Choroid plexus epithelial cell (primary cell): ENCODE results near the gene PEPD.

Source experiments
- DNase-seq: peaks from one replicate; pipeline ENCODE4 v3.0.0-alpha.2; 2010; ENCODE audit warnings: low read depth
- H3K4me3 ChIP-seq: 2 replicates; pipeline ENCODE4 v1.5.1; 2011; ENCODE audit warnings: low read depth, mild to moderate bottlenecking, control low read depth, low read length, moderate library complexity
- CTCF ChIP-seq: conservative IDR thresholded peaks from 2 replicates; pipeline ENCODE4 v1.5.1; 2011; ENCODE audit warnings: low read depth, mild to moderate bottlenecking, control low read depth, inconsistent platforms, low read length, moderate library complexity

Gene PEPD

GRCh38 chr19:33411621-33412180 is 109.9 kb downstream of the PEPD start:
- no peak for DNase-seq
- no peak overlapping the region for H3K4me3 ChIP-seq
- no peak for TF ChIP-seq CTCF

DNA sequence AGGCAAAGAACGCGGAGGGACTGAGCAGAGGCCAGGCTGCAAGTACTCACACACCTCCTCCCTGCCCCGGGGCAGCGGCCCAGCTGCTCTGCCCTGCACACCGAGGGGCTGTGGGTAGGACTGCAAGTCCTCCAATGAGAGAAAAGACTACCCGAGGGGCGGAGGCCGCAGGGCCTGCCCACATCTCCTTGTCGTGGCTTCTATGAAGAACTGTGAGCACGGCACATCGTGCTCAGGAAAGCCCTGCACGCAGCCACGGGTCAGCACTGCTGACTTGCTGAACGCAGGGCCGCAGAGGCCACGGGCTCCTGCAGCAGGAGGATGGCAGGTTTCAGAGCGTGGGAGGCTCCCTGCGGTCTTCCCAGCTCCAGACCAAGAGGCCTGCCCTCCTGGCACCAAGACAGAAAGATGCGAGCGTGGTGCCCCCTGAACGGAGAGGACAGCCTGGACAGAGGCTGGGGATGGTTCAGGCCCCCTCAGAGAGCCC is 110.6 kb downstream of the PEPD start:
- no peak for DNase-seq

GRCh38 chr19:33409906-33410685 is 111.5 kb downstream of the PEPD start:
- DNase-seq = no peak
- H3K4me3 ChIP-seq = no peak overlapping the region
- TF ChIP-seq CTCF = no peak

More for the DNA sequence above, 110.6 kb downstream of the PEPD start:
- H3K4me3 ChIP-seq = no peak overlapping the region
- TF ChIP-seq CTCF = no peak

GRCh38 chr19:33408538-33409434 is 112.8 kb downstream of the PEPD start:
- no peak overlapping the region for H3K4me3 ChIP-seq
- DNase-seq = no peak
- TF ChIP-seq CTCF = no peak

- no peak for DNase-seq
- TF ChIP-seq CTCF = no peak
- H3K4me3 ChIP-seq = no peak overlapping the region
These were observed 113.5 kb downstream of the PEPD start for GRCh38 chr19:33408116-33408515.

DNA sequence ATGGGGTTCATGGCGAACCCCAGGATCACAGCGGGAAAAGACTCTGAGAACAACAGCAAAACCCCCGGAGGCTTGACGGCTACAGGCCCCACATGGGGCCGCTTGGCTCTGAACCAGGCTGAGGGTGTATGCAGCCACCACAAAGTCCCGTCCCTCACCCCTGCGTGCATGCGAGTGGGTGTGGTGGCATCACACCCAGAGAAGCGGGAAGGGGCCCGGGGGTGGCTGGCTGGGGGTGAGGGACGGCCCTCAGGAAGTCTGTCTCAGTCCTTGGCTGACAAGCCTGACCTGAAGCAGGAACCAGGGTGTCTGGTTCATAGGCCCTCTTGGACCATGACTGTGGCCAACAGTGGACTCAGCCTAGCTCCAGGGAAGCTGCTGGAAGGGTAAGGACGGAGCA is 113.9 kb downstream of the PEPD start:
- no peak overlapping the region for H3K4me3 ChIP-seq
- no peak for TF ChIP-seq CTCF
- DNase-seq = no peak
